Measurements from ENCODE around the gene PLCB3. TPM values are rescaled to one million over a fixed set of nuclear protein-coding genes. Genes with fewer than 3 reads are reported as not detected.
A peak's percentile ranks its signal among the peaks of the same experiment; 100 is the strongest.

The PLCB3 gene
- total RNA-seq, 1 donor from 2014 or later, result 48.7 TPM

DNA sequence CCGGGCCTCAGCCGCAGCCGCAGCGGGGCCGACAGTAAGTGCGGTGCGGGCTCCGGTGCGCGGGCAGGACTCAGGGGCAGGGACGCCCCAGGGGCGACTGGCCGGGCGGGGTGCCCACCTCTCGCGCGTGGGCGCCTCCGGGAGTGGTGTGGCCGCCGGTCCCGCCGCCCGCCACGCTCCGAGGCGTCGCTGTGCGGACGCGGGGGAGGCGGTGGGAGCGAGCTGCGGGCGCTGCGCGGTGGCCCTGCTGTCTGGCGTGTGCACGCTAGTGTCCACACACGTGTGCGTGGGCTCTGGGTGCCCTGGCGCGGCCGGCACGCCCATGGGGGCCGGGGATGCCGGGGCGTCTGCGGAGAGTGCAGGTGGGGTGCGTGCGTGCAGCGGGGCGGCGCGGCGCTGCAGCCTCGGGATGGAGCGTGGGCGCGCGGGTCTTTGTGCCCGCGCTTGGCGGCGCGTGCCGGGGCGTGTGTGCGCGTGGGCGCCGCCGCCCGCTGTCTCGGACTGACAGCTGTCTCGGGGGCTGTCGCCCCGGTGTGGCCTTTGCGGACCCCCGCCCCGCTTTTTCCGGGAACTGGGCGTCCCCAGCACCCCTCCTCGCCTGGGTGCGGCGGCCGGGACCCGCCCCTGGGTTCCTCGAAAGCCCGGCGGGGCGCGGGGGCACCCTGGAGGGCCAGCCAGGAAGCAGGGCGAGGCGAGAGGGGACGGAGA is 40.6 kb downstream of the PLCB3 start:
- Histone ChIP-seq H3K4me1 (ENCODE audit: insufficient read depth, low read length) (peaks cover 3% of the 10 kb centered on the region), H3K27ac (ENCODE audit: low read depth, low read length) (no peak overlapping the region), H3K36me3 (ENCODE audit: insufficient read depth, low read length) (no peaks in the 10 kb centered on the region), H3K9ac (ENCODE audit: low read length) (no peak overlapping the region), H3K4me2 (ENCODE audit: low read length) (peak overlapping the region; percentile 72), H3K4me3 (ENCODE audit: insufficient read depth, low read depth, low read length) (peak overlapping the region; percentile 17), H2AFZ (ENCODE audit: low read depth, low read length) (no peak overlapping the region), H4K20me1 (ENCODE audit: insufficient read depth, low read length) (peaks cover 31% of the 10 kb centered on the region), H3K27me3 (ENCODE audit: insufficient read depth, low read length) (peaks cover 56% of the 10 kb centered on the region), H3K79me2 (ENCODE audit: insufficient read depth, low read length) (no peaks in the 10 kb centered on the region), H3K9me3 (ENCODE audit: insufficient read depth, low read depth, low read length) (no peaks in the 10 kb centered on the region)
- Mint-ChIP-seq H3K27ac (ENCODE audit: unreplicated experiment) (no peak overlapping the region), H3K27me3 (ENCODE audit: low read depth, unreplicated experiment) (peaks cover 46% of the 10 kb centered on the region), H3K4me1 (ENCODE audit: low read depth, unreplicated experiment) (peaks cover 10% of the 10 kb centered on the region), H3K4me3 (ENCODE audit: unreplicated experiment) (no peak overlapping the region), H3K9me3 (ENCODE audit: unreplicated experiment) (no peaks in the 10 kb centered on the region), H3K36me3 (ENCODE audit: low read depth, unreplicated experiment) (peaks cover 4% of the 10 kb centered on the region)
- FAIRE-seq (no peak), DNase-seq (ENCODE audit: low read depth) (no peak)
- TF ChIP-seq CTCF (IDR thresholded peaks at IDR 0.05; ENCODE audit: insufficient read depth, low read depth, low read length) (no peak), EZH2 (IDR thresholded peaks at IDR 0.05; ENCODE audit: insufficient read depth, low read length) (peak; percentile 97)

- TF ChIP-seq EZH2 (IDR thresholded peaks at IDR 0.05; ENCODE audit: insufficient read depth, low read length), result peak; percentile 88
- no peak for TF ChIP-seq CTCF (IDR thresholded peaks at IDR 0.05; ENCODE audit: insufficient read depth, low read depth, low read length)
- H3K4me1 Mint-ChIP-seq (ENCODE audit: low read depth, unreplicated experiment), result peaks cover 10% of the 10 kb centered on the region
- H3K9me3 ChIP-seq (ENCODE audit: insufficient read depth, low read depth, low read length), result no peaks in the 10 kb centered on the region
- peak overlapping the region; percentile 45 for H3K4me3 Mint-ChIP-seq (ENCODE audit: unreplicated experiment)
- no peaks in the 10 kb centered on the region for H3K9me3 Mint-ChIP-seq (ENCODE audit: unreplicated experiment)
- peaks cover 53% of the 10 kb centered on the region for H3K27me3 Mint-ChIP-seq (ENCODE audit: low read depth, unreplicated experiment)
- FAIRE-seq (no peak), DNase-seq (ENCODE audit: low read depth) (no peak)
- H3K27ac Mint-ChIP-seq (ENCODE audit: unreplicated experiment), result no peak overlapping the region
- H2AFZ ChIP-seq (ENCODE audit: low read depth, low read length), result no peak overlapping the region
- H3K27me3 ChIP-seq (ENCODE audit: insufficient read depth, low read length), result peaks cover 64% of the 10 kb centered on the region
- peaks cover 31% of the 10 kb centered on the region for H4K20me1 ChIP-seq (ENCODE audit: insufficient read depth, low read length)
- H3K36me3 ChIP-seq (ENCODE audit: insufficient read depth, low read length), result no peaks in the 10 kb centered on the region
- H3K36me3 Mint-ChIP-seq (ENCODE audit: low read depth, unreplicated experiment), result peaks cover 4% of the 10 kb centered on the region
- peaks cover 3% of the 10 kb centered on the region for H3K4me1 ChIP-seq (ENCODE audit: insufficient read depth, low read length)
- H3K27ac ChIP-seq (ENCODE audit: low read depth, low read length), result no peak overlapping the region
- no peaks in the 10 kb centered on the region for H3K79me2 ChIP-seq (ENCODE audit: insufficient read depth, low read length)
- no peak overlapping the region for H3K9ac ChIP-seq (ENCODE audit: low read length)
- peak overlapping the region; percentile 72 for H3K4me2 ChIP-seq (ENCODE audit: low read length)
- H3K4me3 ChIP-seq (ENCODE audit: insufficient read depth, low read depth, low read length), result no peak overlapping the region
These were observed 41.3 kb downstream of the PLCB3 start for GRCh38 chr11:64292460-64293254.

All from astrocyte (in vitro differentiated cells and primary cell).